HepG2 (cell line): ENCODE measurements around the gene LSR. TPM values are rescaled to one million over a fixed set of nuclear protein-coding genes. Genes with fewer than 3 reads are reported as not detected.

Experiments
- ATAC-seq: fragments of 200-7000 bp; cut with Tn5 transposase; 3 replicates; pipeline ENCODE4 v1.9.1; 2020; ENCODE audit warnings: mild to moderate bottlenecking, moderate library complexity
- BruUV-seq: library from RNA; stranded (reverse); fragments of 400-500 nt; replicated peaks from 2 replicates; lab custom pipeline; 2021; lab: Mats Ljungman, UMichigan
- CTCF ChIA-PET: fragments of 300-600 bp; formaldehyde crosslinking; extraction: SDS; loops from one replicate; lab custom pipeline; 2021; ENCODE audit warnings: low total read pairs, inconsistent platforms, low intra/inter-chr PET ratio; lab: Yijun Ruan, JAX
- POLR2A ChIA-PET: fragments of 350-600 bp; sonication (Branson Sonifier 250); formaldehyde crosslinking; loops from one replicate; lab custom pipeline; 2020; ENCODE audit warnings: antibody characterized with exemption, inconsistent platforms; lab: Yijun Ruan, JAX
- DNase-seq: peaks from one replicate; pipeline ENCODE4 v3.0.0-alpha.2; 2015; ENCODE audit warnings: low spot score
- FAIRE-seq: peaks from 3 replicates; lab custom pipeline; 2011; peaks lifted over from hg19 to GRCh38; lab: Jason Lieb, UNC
- H2AFZ ChIP-seq: one replicate; pipeline ENCODE4 v1.6.1; 2011; ENCODE audit warnings: low read length, inconsistent platforms
- H3K27ac ChIP-seq: fragments of 300-600 bp; 3 replicates; pipeline ENCODE4 v1.8.0; 2011; ENCODE audit warnings: mixed run types, mild to moderate bottlenecking, mixed read lengths, low read length, inconsistent platforms; ENCODE audit not compliant: insufficient read depth; ENCODE audit errors: extremely low read length
- H3K27me3 ChIP-seq, 2 experiments: fragments of 200-600 bp in 1 of 2; 2 replicates in 1 of 2; 3 replicates in 1 of 2; pipeline versions ENCODE4 v1.6.0 to v1.8.0; 2011; ENCODE audit warnings: low read length in 2 of 2, mild to moderate bottlenecking in 2 of 2, moderate library complexity in 2 of 2, inconsistent platforms in 1 of 2; ENCODE audit not compliant: insufficient read depth in 2 of 2, control insufficient read depth in 1 of 2
- H3K36me3 ChIP-seq, 2 experiments: fragments of 200-600 bp in 1 of 2; replicated peaks in 1 of 2; 2 replicates in 1 of 2; 3 replicates in 1 of 2; pipeline versions ENCODE4 v1.5.1 to v1.8.0; 2011; ENCODE audit warnings: low read length in 2 of 2, inconsistent platforms in 1 of 2; ENCODE audit not compliant: insufficient read depth in 2 of 2, control insufficient read depth in 1 of 2
- H3K4me1 ChIP-seq: 2 replicates; pipeline ENCODE4 v1.5.1; 2012; ENCODE audit warnings: low read length, inconsistent platforms; ENCODE audit not compliant: insufficient read depth
- H3K4me2 ChIP-seq: 2 replicates; pipeline ENCODE4 v1.6.0; 2011; ENCODE audit warnings: low read depth, low read length, inconsistent platforms
- H3K4me3 ChIP-seq, 3 experiments: fragments of 200-600 bp in 1 of 3; sonication (generic), shearing (Covaris generic) in 1 of 3; replicated peaks in 1 of 3; 2 replicates each; pipeline ENCODE4 v1.5.1; 2011 to 2016; ENCODE audit warnings: low read length in 3 of 3, inconsistent platforms in 2 of 3, low read depth in 2 of 3, mild to moderate bottlenecking in 2 of 3, control low read depth in 1 of 3, mixed read lengths in 1 of 3; ENCODE audit not compliant: insufficient read depth in 1 of 3
- H3K79me2 ChIP-seq: one replicate; pipeline ENCODE4 v1.6.1; 2011; ENCODE audit warnings: low read length, inconsistent platforms; ENCODE audit not compliant: insufficient read depth
- H3K9ac ChIP-seq: 2 replicates; pipeline ENCODE4 v1.6.0; 2011; ENCODE audit warnings: mild to moderate bottlenecking, low read depth, low read length, inconsistent platforms; ENCODE audit not compliant: insufficient read depth
- H3K9me3 ChIP-seq: 2 replicates; pipeline ENCODE4 v1.5.1; 2012; ENCODE audit warnings: mild to moderate bottlenecking, low read length
- H4K20me1 ChIP-seq: 2 replicates; pipeline ENCODE4 v1.6.0; 2011; ENCODE audit warnings: inconsistent platforms, mild to moderate bottlenecking, low read length, moderate library complexity; ENCODE audit not compliant: insufficient read depth
- AKAP8 ChIP-seq: sonication (generic); formaldehyde crosslinking; IDR thresholded peaks from 2 replicates; pipeline ENCODE4 v1.5.1; 2020; ENCODE audit warnings: mild to moderate bottlenecking, missing genetic modification reagents
- FOXC1 ChIP-seq: sonication (generic); formaldehyde crosslinking; IDR thresholded peaks from 2 replicates; pipeline ENCODE4 v1.8.0; 2022; ENCODE audit warnings: mild to moderate bottlenecking, missing genetic modification reagents, borderline replicate concordance
- HMG20B ChIP-seq: conservative IDR thresholded peaks from 2 replicates; pipeline ENCODE4 v1.6.1; 2016; ENCODE audit warnings: missing genetic modification reagents, missing compliant biosample characterization
- MEF2D ChIP-seq: sonication (generic); formaldehyde crosslinking; IDR thresholded peaks from 2 replicates; pipeline ENCODE4 v1.5.1; 2020; ENCODE audit warnings: mild to moderate bottlenecking, missing genetic modification reagents
- MZF1 ChIP-seq: sonication (generic); formaldehyde crosslinking; IDR thresholded peaks from 2 replicates; pipeline ENCODE4 v1.8.1; 2023; ENCODE audit warnings: mild to moderate bottlenecking, missing genetic modification reagents, borderline replicate concordance
- PTBP1 ChIP-seq: fragments of 200-400 bp; formaldehyde crosslinking; IDR thresholded peaks from 2 replicates; pipeline ENCODE4 v1.6.1; 2018; ENCODE audit warnings: low read length, low read depth; ENCODE audit not compliant: poor library complexity, severe bottlenecking
- RXRA ChIP-seq: sonication (generic); formaldehyde crosslinking; IDR thresholded peaks from 2 replicates; pipeline ENCODE4 v1.5.1; 2020; ENCODE audit warnings: missing genetic modification reagents
- RXRB ChIP-seq: IDR thresholded peaks from 2 replicates; pipeline ENCODE4 v1.6.1; 2016; ENCODE audit warnings: borderline replicate concordance, missing genetic modification reagents, missing compliant biosample characterization
- TBX2 ChIP-seq: sonication (generic); formaldehyde crosslinking; IDR thresholded peaks from 2 replicates; pipeline ENCODE4 v1.5.0; 2020; ENCODE audit warnings: missing genetic modification reagents, mild to moderate bottlenecking, borderline replicate concordance
- ZBTB10 ChIP-seq: sonication (generic); formaldehyde crosslinking; IDR thresholded peaks from 2 replicates; pipeline ENCODE4 v1.4.0; 2020; ENCODE audit warnings: missing genetic modification reagents, borderline replicate concordance
- ZBTB21 ChIP-seq: sonication (generic); formaldehyde crosslinking; IDR thresholded peaks from 2 replicates; pipeline ENCODE4 v1.4.0; 2020; ENCODE audit warnings: missing genetic modification reagents
- ZBTB7B ChIP-seq: sonication (generic); formaldehyde crosslinking; IDR thresholded peaks from 2 replicates; pipeline ENCODE4 v1.4.0; 2020; ENCODE audit warnings: missing genetic modification reagents
- ZNF260 ChIP-seq: sonication (generic); formaldehyde crosslinking; IDR thresholded peaks from 2 replicates; pipeline ENCODE4 v1.4.0; 2020; ENCODE audit warnings: missing genetic modification reagents, low read depth, mild to moderate bottlenecking, borderline replicate concordance
- ZNF331 ChIP-seq: sonication (generic); formaldehyde crosslinking; IDR thresholded peaks from 2 replicates; pipeline ENCODE4 v1.4.0; 2020; ENCODE audit warnings: missing genetic modification reagents
- ZNF546 ChIP-seq: sonication (generic); formaldehyde crosslinking; conservative IDR thresholded peaks from 2 replicates; pipeline ENCODE4 v1.8.1; 2023; ENCODE audit warnings: mild to moderate bottlenecking, missing genetic modification reagents
- ZNF597 ChIP-seq: sonication (generic); formaldehyde crosslinking; IDR thresholded peaks from 2 replicates; pipeline ENCODE4 v1.5.0; 2020; ENCODE audit warnings: missing genetic modification reagents
- WGBS: methylation state at CpG from one replicate; pipeline ENCODE4 v1.1.6; 2017; ENCODE audit warnings: low lambda C conversion rate; 5-methylcytosine and 5-hydroxymethylcytosine counted together
- in situ Hi-C: cut with HindIII; loops from 2 replicates; pipeline ENCODE4 v1.10.0; 2017; ENCODE audit warnings: low pct_unique_long_range_greater_than_20kb; ENCODE audit not compliant: extremely low pct_ligation_motif_present
- intact Hi-C: fragments of 100-400 bp; cut with micrococcal nuclease; formaldehyde crosslinking; loops from one replicate; pipeline ENCODE4 v1.10.0; 2022; ENCODE audit not compliant: unreplicated experiment
- polyA plus RNA-seq, 8 experiments: library from polyadenylated mRNA; depleted of rRNA in 3 of 8; stranded (reverse) in 7 of 8; unstranded in 1 of 8; fragments of >200 nt; fragmentation: Illumina TruSeq in 4 of 8; extraction: Trizol in 4 of 8; gene quantifications; 2 replicates each; pipeline versions ENCODE4 v1.2.1 to v1.2.3, GENCODE V29; 2011 to 2016; ENCODE audit warnings: low read depth in 4 of 8, missing spikeins in 1 of 8, mixed read lengths in 1 of 8; ENCODE audit not compliant: insufficient read depth in 1 of 8
- total RNA-seq, 5 experiments: library from RNA; depleted of rRNA; stranded (reverse); fragments of >200 nt; fragmentation: Illumina TruSeq; extraction: Trizol; gene quantifications; 2 replicates each; pipeline ENCODE4 v1.2.3, GENCODE V29; 2016; ENCODE audit warnings: low read depth in 1 of 5

Gene LSR
- total and polyA plus RNA-seq, 2 of the 13 experiments (the other 11 are each of a cell fraction or from before 2014, with no cell fraction given) = 29.2 to 79.2 TPM

- ChIA-PET CTCF (no interaction called here), POLR2A (no interaction called here)
- Histone ChIP-seq H4K20me1 (no peaks in the 10 kb centered on the region), H3K27ac (no peak overlapping the region), H3K4me1 (peaks cover 9% of the 10 kb centered on the region; the same call in 1 of the 2 replicates), H3K9me3 (no peaks in the 10 kb centered on the region), H3K27me3 (peaks cover 1 to 7% of the 10 kb centered on the region in 2 experiments; a peak in 2 of 5 replicates), H3K4me2 (no peak overlapping the region), H3K9ac (no peak overlapping the region), H3K79me2 (no peaks in the 10 kb centered on the region), H3K36me3 (no peaks in the 10 kb centered on the region), H2AFZ (no peak overlapping the region), H3K4me3 (no peak overlapping the region)
- intact Hi-C loops (no loop called here), in situ Hi-C loops (no loop called here)
- no peak for ATAC-seq
- BruUV-seq = no TSS peak
- no peak for TF ChIP-seq ZNF331 (CRISPR knock-in tag)
- no peak for TF ChIP-seq MZF1 (CRISPR knock-in tag)
- TF ChIP-seq MEF2D (CRISPR knock-in tag) = no peak
- TF ChIP-seq ZBTB10 = no peak
- no peak for TF ChIP-seq FOXC1
- TF ChIP-seq ZNF260 (CRISPR knock-in tag) = no peak
- TF ChIP-seq ZBTB21 (CRISPR knock-in tag) = no peak
- no peak for TF ChIP-seq HMG20B (CRISPR knock-in tag)
- no peak for TF ChIP-seq ZBTB7B (CRISPR knock-in tag)
- TF ChIP-seq RXRA = no peak
- no peak for TF ChIP-seq PTBP1
- TF ChIP-seq RXRB (CRISPR knock-in tag) = no peak
- TF ChIP-seq ZNF597 (CRISPR knock-in tag) = no peak
- no peak for TF ChIP-seq AKAP8 (CRISPR knock-in tag)
- TF ChIP-seq ZNF546 (CRISPR knock-in tag) = no peak
- no peak for TF ChIP-seq TBX2 (CRISPR knock-in tag)
- no peak for FAIRE-seq
- WGBS = 44% methylated on average over 2 of the region's 2 CpGs
- no peak for DNase-seq
These were observed 49.3 kb upstream of the LSR start for GRCh38 chr19:35199481-35199880.
